NT2/D1 (cell line): ENCODE data around the gene LOXHD1.

ENCODE experiments used
- DNase-seq: peaks from one replicate; pipeline ENCODE4 v3.0.0-alpha.2; 2011; ENCODE audit warnings: low read depth, low spot score
- H3K27me3 ChIP-seq: 2 replicates; pipeline ENCODE4 v1.6.0; 2011; ENCODE audit warnings: mild to moderate bottlenecking; ENCODE audit not compliant: insufficient read length, insufficient read depth
- H3K36me3 ChIP-seq: 2 replicates; pipeline ENCODE4 v1.6.1; 2011; ENCODE audit warnings: mild to moderate bottlenecking, low read length, mixed read lengths; ENCODE audit not compliant: insufficient read depth, insufficient read length
- H3K4me1 ChIP-seq: 2 replicates; pipeline ENCODE4 v1.5.1; 2011; ENCODE audit not compliant: insufficient read depth, insufficient read length
- H3K4me3 ChIP-seq: 2 replicates; pipeline ENCODE4 v1.5.1; 2011; ENCODE audit warnings: low read depth; ENCODE audit not compliant: insufficient read length
- H3K9ac ChIP-seq: 2 replicates; pipeline ENCODE4 v1.6.0; 2011; ENCODE audit warnings: low read depth; ENCODE audit not compliant: insufficient read length
- H3K9me3 ChIP-seq: 2 replicates; pipeline ENCODE4 v1.5.1; 2011; ENCODE audit warnings: mild to moderate bottlenecking, low read length; ENCODE audit not compliant: insufficient read depth
- SUZ12 ChIP-seq: IDR thresholded peaks from 2 replicates; pipeline ENCODE4 v1.6.1; 2011; ENCODE audit not compliant: insufficient read length, insufficient read depth; ENCODE audit errors: extremely low read depth
- YY1 ChIP-seq: IDR thresholded peaks from 2 replicates; pipeline ENCODE4 v1.6.1; 2011; ENCODE audit not compliant: insufficient read length, insufficient read depth
- ZNF274 ChIP-seq: IDR thresholded peaks from 2 replicates; pipeline ENCODE4 v1.6.1; 2011; ENCODE audit warnings: mild to moderate bottlenecking, low read depth, low read length

LOXHD1 gene

DNA sequence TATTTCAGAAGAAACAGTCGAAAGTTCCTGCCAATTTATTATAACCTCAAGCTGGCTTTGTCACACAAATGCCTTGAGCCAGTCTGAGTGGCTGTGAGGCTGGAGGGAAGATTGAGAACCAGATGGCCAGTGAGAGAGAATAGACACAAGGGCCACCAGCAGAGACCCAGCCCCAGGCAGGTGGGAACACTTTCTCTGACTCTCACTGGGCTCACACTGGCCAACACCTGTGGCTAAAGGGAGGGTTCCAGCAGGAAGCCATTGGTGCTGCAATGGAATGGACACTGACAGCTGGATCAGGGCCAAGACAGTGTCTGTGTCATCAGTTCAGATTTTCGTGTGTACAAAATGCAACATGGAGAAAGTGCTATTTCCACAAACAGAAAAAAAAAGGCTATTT, 29.9 kb downstream of the LOXHD1 start:
- DNase-seq: no peak
- Histone ChIP-seq H3K36me3 (no peaks in the 10 kb centered on the region), H3K4me1 (no peaks in the 10 kb centered on the region), H3K4me3 (no peak overlapping the region), H3K9ac (no peak overlapping the region), H3K27me3 (no peaks in the 10 kb centered on the region), H3K9me3 (no peaks in the 10 kb centered on the region)
- no peak for TF ChIP-seq YY1
- TF ChIP-seq SUZ12: no peak
- TF ChIP-seq ZNF274: no peak

DNA sequence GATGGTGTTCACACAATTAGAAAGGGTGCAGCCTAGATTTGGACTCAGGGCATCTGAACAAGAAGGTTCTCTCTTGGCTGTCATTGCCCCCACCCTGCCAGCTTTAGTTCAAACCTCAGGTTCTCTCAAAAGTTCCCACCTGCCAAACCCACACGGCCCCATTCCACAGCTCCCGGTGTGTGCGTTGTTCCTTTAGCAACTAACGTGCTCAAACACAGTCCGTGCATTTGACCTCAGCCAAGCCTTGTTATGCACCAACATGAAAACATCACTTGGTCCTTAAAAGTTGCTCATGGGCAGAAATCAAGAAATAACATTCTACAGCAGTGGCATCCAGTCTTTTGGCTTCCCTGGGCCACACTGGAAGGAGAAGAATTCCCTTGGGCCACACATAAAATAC, 32.0 kb downstream of the LOXHD1 start:
- TF ChIP-seq ZNF274 (no peak), SUZ12 (no peak), YY1 (no peak)
- Histone ChIP-seq H3K36me3 (no peaks in the 10 kb centered on the region), H3K4me3 (no peak overlapping the region), H3K9ac (no peak overlapping the region), H3K9me3 (no peaks in the 10 kb centered on the region), H3K4me1 (no peaks in the 10 kb centered on the region), H3K27me3 (no peaks in the 10 kb centered on the region)
- DNase-seq: no peak

DNA sequence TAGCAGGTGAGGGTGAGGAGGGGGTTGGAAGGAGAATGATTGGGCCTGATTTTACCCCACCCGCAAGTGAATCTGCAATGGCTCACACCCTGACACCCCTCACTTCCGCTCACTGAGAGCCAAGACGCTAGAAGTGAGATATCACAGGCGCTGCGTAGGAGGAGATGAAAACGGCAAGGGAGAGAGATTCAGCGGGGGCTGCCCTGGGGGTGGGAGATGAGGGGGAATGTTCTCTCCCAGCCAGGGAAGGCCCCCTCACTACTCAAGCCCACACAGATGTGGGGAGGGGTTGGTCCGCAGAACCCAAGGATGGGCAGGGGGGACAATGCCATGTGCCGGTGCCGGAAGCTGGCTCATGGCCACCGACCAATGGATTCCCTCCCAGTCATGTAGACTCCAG, 32.9 kb downstream of the LOXHD1 start:
- no peaks in the 10 kb centered on the region for H3K9me3 ChIP-seq
- H3K4me3 ChIP-seq: no peak overlapping the region
- no peaks in the 10 kb centered on the region for H3K36me3 ChIP-seq
- H3K9ac ChIP-seq: no peak overlapping the region
- H3K27me3 ChIP-seq: no peaks in the 10 kb centered on the region
- H3K4me1 ChIP-seq: no peaks in the 10 kb centered on the region
- TF ChIP-seq SUZ12 (no peak), ZNF274 (no peak), YY1 (no peak)
- DNase-seq: no peak

GRCh38 chr18:46623541-46623940, 33.5 kb downstream of the LOXHD1 start:
- Histone ChIP-seq H3K36me3 (no peaks in the 10 kb centered on the region), H3K9me3 (no peaks in the 10 kb centered on the region), H3K27me3 (no peaks in the 10 kb centered on the region), H3K9ac (no peak overlapping the region), H3K4me1 (no peaks in the 10 kb centered on the region), H3K4me3 (no peak overlapping the region)
- TF ChIP-seq YY1 (no peak), SUZ12 (no peak), ZNF274 (no peak)
- DNase-seq: no peak

DNA sequence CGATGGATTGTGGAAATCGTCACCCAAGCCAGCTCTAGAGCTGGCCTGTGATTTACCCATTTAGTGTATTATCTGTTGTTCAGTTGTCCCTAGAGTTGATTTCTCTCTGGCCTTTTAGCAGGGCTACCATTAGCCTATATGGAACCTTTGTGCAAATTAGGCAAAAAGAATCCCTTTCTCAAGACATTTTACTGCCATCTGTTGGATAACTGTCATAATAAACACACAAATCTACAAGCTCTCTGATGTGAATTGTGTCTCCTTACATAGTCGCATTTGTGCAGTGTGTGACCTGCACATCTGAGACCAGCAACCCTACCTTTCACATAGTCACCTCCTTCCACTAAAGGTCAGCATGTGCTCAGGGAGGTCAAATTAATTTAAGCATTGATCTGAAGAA, 34.0 kb downstream of the LOXHD1 start:
- Histone ChIP-seq H3K36me3 (no peaks in the 10 kb centered on the region), H3K9ac (no peak overlapping the region), H3K4me3 (no peak overlapping the region), H3K27me3 (no peaks in the 10 kb centered on the region), H3K4me1 (no peaks in the 10 kb centered on the region), H3K9me3 (no peaks in the 10 kb centered on the region)
- DNase-seq: no peak
- TF ChIP-seq ZNF274 (no peak), YY1 (no peak), SUZ12 (no peak)

DNA sequence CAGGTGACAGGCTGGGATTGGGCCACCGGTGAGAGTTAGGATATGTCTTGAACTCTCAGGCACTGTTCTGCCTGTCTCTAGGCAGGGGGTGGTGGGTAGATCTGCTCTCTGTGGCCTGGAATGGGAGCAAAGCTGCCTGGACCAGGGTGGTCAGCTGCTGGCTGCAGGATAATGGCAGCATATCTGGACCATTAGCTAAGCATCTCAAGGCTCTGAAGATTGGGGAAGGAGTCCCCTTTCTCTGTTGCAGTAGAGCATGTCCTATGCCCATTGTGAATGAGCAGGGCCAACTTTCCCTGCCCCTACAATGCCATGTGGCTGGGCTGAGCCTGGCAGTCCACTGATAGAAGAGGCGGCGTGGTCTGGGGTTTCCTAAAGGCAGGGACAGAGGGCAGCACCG, 34.6 kb downstream of the LOXHD1 start:
- H3K9me3 ChIP-seq: no peaks in the 10 kb centered on the region
- H3K27me3 ChIP-seq: no peaks in the 10 kb centered on the region
- H3K36me3 ChIP-seq: no peaks in the 10 kb centered on the region
- no peak for DNase-seq
- H3K9ac ChIP-seq: no peak overlapping the region
- no peaks in the 10 kb centered on the region for H3K4me1 ChIP-seq
- TF ChIP-seq ZNF274 (no peak), YY1 (no peak), SUZ12 (no peak)
- no peak overlapping the region for H3K4me3 ChIP-seq

DNA sequence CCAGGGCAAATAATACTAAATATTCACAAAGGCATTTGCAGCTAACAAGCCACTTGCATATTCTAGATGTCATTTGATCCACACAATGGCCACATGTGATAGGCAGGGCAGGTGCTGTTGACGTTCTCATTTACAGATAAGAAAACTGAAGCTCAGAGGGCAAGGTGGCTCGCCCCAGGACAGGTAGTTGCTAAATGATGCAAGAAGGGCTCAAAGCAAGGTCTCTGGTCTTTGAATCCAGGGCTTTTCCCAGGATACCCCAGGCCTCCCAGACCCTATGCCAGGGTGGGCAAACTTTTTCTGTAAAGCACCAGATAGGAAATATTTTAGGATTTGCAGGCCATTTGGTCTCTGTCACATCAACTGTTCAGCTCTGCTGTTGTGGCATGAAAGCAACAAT, 35.1 kb downstream of the LOXHD1 start:
- H3K9ac ChIP-seq: no peak overlapping the region
- no peak for TF ChIP-seq SUZ12
- no peak for TF ChIP-seq YY1
- no peak for TF ChIP-seq ZNF274
- DNase-seq: no peak
- H3K4me1 ChIP-seq: no peaks in the 10 kb centered on the region
- H3K27me3 ChIP-seq: no peaks in the 10 kb centered on the region
- no peak overlapping the region for H3K4me3 ChIP-seq
- no peaks in the 10 kb centered on the region for H3K36me3 ChIP-seq
- no peaks in the 10 kb centered on the region for H3K9me3 ChIP-seq

- Histone ChIP-seq H3K27me3 (no peaks in the 10 kb centered on the region), H3K4me1 (no peaks in the 10 kb centered on the region), H3K9ac (no peak overlapping the region), H3K4me3 (no peak overlapping the region), H3K36me3 (no peaks in the 10 kb centered on the region), H3K9me3 (no peaks in the 10 kb centered on the region)
- no peak for DNase-seq
- TF ChIP-seq SUZ12 (no peak), ZNF274 (no peak), YY1 (no peak)
These were observed 35.8 kb downstream of the LOXHD1 start for GRCh38 chr18:46621111-46621766.
